T-helper 1 cell (primary cell): Measurements from ENCODE around the gene RNLS.
"Not testable (repeated sequence)": the region's sequence is repeated elsewhere in the genome, so short reads cannot be mapped to it uniquely, and the experiment has no call there.

ENCODE experiments used
- DNase-seq, 5 donors: peaks; one replicate each; pipeline ENCODE4 v3.0.0-alpha.2; 2012 to 2020

RNLS gene

DNA sequence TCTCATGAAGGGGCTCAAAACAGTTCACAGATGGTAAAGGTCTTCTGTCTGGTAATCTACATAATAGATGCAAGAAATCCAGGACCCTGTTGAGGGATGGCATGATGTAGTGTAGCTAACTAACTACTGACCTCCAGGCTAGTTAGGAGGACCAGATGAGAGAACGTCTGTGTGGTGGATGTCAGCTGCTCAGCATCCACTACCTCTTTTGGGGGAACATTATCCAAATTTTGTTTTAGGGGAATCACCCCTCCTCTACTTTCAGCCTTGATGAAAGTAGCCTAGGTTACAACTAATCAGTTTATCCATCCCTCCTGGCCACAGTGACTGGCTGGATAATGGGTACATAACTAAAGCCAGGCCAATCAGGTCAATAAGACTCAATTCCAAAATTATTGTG, 246.0 kb downstream of the RNLS start:
- no peak for DNase-seq

- DNase-seq: no peak
These were observed 246.8 kb downstream of the RNLS start for GRCh38 chr10:88336334-88336733.

DNA sequence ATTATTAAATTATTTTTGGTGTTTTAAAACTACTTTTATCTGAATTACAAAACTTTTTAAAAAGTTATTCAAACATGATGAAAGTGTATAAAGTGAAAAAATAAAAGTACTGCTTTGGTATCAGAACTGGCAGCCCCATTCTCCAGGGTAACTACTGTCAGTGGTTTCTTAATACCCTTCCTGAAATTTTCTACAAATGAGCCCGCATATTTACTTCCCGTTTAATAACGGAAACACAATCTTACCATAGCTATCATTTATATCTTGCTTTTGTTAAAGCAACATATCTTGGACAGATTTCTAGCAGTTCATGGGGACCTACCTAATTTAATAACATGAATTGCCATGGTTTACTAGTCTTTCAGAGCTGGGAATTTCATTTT, 249.9 kb downstream of the RNLS start:
- no peak for DNase-seq

- DNase-seq: no peak
These were observed 250.4 kb downstream of the RNLS start for GRCh38 chr10:88332503-88333247.

DNA sequence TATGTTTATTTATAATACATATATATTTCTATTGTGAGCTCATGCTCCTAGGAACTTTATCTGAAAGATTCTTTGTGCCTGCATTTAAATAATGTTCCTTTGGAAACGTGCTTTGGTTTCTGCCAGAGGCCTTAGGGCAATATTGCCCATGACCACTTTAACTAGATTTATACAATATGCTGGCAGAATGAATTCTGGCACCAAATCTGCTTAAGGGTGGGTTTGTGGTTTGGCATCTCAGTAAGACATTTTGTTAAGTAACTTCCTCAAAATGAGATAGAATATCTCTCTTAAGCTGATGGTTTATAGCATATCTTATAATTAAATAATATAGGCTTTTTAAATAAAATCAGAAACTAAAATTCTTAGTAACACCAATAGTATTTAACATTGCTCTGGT, 252.9 kb downstream of the RNLS start:
- no peak for DNase-seq

GRCh38 chr10:88322324-88323063, 260.6 kb downstream of the RNLS start:
- no peak for DNase-seq

DNA sequence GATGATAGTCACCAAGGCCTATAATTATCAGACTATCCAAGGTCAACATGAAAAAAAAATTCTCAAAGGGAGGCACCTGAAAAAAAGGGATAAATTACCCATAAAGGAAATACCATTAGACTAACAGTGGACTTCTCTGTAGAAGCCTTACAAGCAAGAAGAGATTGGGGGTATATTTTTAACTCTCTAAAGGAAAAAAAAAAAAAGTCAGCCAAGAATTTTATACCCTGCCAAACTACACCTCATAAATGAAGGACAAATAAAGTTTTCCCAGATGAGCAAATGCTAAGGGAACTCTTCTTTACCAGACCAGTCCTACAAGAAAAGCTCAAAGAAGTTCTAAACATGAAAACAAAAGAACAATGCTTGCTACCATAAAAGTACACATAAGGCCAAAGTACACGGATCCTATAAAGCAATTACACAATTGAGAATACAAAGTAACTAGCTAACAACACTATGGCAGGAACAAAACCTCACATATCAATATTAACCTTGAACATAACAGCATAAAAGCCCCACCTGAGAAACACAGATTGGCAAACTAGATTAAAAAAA, 263.1 kb downstream of the RNLS start:
- no peak for DNase-seq

- no peak for DNase-seq
These were observed 264.3 kb downstream of the RNLS start for GRCh38 chr10:88318803-88319202.

- no peak for DNase-seq
These were observed 266.0 kb downstream of the RNLS start for GRCh38 chr10:88317099-88317498.

- DNase-seq: no peak
These were observed 266.7 kb downstream of the RNLS start for GRCh38 chr10:88316292-88316861.

- DNase-seq: no peak
These were observed 267.4 kb downstream of the RNLS start for GRCh38 chr10:88315755-88316154.

GRCh38 chr10:88314362-88314761, 268.8 kb downstream of the RNLS start:
- no peak for DNase-seq

DNA sequence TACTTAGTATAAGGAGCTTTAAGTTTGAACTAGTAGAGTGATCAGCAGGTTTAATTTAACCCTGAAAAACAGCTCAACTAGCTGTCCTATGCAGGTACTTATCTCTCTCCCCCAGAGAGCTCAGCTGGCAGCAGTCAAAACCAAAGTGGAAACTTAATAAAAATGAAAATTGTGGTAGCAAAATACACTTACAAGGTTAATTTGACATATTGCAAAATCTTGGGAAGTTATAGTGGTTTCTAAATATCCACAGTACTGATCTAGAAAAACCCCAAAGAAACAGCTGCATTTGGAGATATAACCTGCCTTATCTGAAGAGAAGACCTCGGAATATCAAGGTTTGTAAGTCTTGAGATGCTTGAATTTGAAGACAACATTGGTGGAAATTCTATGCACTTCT, 269.2 kb downstream of the RNLS start:
- no peak for DNase-seq

- DNase-seq: no peak
These were observed 270.3 kb downstream of the RNLS start for GRCh38 chr10:88312855-88313254.

GRCh38 chr10:88311264-88311663, 271.9 kb downstream of the RNLS start:
- no peak for DNase-seq

DNA sequence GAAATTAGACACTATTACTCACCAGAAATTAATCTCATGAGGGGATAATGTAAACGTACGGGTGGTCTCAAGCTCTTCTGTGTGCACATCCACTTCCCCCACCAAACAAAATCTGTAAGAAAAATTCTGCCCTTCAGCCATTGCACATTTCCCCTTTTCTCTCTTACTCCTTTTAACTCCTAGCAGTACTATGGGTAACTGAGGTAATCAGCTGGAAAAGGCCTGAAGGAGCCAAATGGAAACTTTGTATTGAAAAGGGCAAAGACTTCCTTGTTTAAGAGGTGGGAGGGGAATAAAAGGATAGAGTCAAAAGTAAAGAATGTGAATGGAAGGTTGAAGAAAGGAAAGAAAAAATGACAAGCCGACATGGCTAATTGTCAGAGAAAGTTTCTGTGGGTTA, 273.8 kb downstream of the RNLS start:
- no peak for DNase-seq

DNA sequence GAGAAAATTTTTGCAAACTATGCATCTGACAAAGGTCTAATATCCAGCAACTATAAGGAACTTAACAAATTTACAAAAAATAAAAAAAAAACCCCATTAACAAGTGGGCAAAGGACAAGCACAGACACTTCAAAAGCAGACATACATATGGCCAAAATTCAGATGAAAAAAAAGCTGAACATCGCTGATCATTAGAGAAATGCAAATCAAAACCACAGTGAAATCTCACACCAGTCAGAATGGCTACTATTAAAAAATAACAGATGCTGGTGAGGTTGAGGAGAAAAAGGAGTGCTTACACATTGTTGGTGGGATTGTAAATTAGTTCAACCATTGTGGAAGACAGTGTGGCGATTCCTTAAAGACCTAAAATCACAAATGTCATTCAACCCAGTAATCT, 274.8 kb downstream of the RNLS start:
- not testable (repeated sequence) for DNase-seq

- DNase-seq: no peak
These were observed 283.3 kb downstream of the RNLS start for GRCh38 chr10:88299787-88300186.

- DNase-seq: no peak
These were observed 286.0 kb downstream of the RNLS start for GRCh38 chr10:88297103-88297502.

DNA sequence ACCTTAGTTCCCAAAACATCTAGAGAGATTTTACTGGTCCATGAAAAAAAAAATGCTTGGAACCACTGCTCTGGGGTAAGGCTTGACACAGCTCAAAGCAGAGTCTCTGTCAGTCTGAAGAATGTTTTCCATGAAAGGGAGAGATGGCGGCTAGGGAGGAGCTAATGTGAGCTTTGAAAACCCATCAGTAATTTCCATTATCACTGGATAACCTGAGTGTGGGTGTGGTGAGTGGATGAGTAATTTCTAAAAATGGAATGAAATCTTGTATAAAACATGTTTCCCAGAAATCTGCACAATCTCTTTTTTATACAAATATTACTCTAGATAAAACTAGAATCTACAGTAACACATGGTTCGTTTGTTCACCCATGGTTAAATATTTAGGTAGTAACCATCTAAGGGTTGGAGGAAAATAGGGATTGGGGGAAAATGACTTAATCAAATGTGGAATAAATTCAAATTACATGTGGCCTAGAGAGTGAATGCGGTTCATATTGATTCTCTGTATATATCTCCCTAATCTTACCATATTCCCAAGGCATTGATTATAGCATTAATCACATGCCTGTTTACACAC, 289.4 kb downstream of the RNLS start:
- DNase-seq: no peak

DNA sequence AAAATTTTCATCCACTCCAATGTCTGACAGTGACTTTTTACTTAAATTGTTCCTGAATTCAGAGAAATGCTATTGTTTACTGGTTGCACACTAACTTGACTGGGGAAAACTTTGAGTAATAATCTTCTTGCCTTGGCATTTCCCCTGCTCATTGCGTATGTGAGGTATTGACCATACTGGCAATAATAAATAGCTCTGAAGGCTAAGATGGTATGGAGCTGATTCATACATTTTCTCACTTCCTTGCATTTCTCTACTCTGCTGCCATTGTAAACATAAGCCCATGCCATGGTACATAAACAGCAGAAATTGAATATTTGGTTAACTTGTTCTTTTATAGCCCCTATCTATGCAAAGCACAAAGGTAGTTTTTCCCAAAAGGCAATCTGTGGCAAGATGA, 290.0 kb downstream of the RNLS start:
- DNase-seq: no peak

DNA sequence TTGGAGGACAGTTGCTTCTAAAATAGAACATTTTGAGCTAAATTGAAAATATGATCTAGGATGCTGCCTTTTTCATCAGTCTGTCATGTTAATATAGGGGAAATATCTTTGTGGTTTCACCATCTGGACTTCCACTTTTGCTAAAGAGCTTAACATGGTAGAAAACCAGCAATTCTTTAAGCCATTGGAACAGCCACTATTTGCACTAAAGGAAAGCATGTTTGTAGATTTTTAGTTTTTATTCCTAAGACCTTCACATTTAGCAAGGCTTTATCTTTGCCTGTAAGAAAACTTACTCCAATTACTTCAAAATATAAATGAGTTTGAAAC, 291.0 kb downstream of the RNLS start:
- no peak for DNase-seq
